PFSK-1 (cell line): ENCODE data around the gene MDFIC.

Experiments
- FOXP2 ChIP-seq: optimal IDR thresholded peaks from 2 replicates; pipeline ENCODE3; 2011; ENCODE audit warnings: borderline replicate concordance, control low read depth, inconsistent platforms; ENCODE audit not compliant: insufficient read depth; ENCODE audit errors: extremely low read length, extremely low read depth
- POLR2AphosphoS5 ChIP-seq: IDR thresholded peaks from 2 replicates; pipeline ENCODE4 v1.6.1; 2012; ENCODE audit warnings: low read depth, mild to moderate bottlenecking, control low read depth, low read length, moderate library complexity
- REST ChIP-seq, 2 experiments: IDR thresholded peaks; 2 replicates each; pipeline versions ENCODE4 v1.6.1 to v1.8.0; 2011 to 2012; ENCODE audit warnings: low read depth in 2 of 2, low read length in 2 of 2, control low read depth in 1 of 2, inconsistent platforms in 1 of 2, mild to moderate bottlenecking in 1 of 2, moderate library complexity in 1 of 2; ENCODE audit not compliant: insufficient read depth in 1 of 2
- SIN3A ChIP-seq: IDR thresholded peaks from 2 replicates; pipeline ENCODE4 v1.6.1; 2012; ENCODE audit warnings: mild to moderate bottlenecking, low read length, moderate library complexity, borderline replicate concordance; ENCODE audit not compliant: insufficient read depth
- TAF1 ChIP-seq: IDR thresholded peaks from 2 replicates; pipeline ENCODE4 v1.6.1; 2012; ENCODE audit warnings: low read length, control low read depth, borderline replicate concordance; ENCODE audit not compliant: insufficient read depth

The MDFIC gene

GRCh38 chr7:114979803-114980507 lies 58.1 kb downstream of the MDFIC start:
- TF ChIP-seq POLR2AphosphoS5 (no peak), FOXP2 (no peak), TAF1 (no peak), REST (IDR thresholded peaks at IDR 0.05; ENCODE audit: insufficient read depth in 1 of 2, low read depth in 2 of 2, low read length in 2 of 2) (no peak), SIN3A (no peak)

GRCh38 chr7:114981323-114981722 lies 59.4 kb downstream of the MDFIC start:
- TF ChIP-seq FOXP2 (no peak), REST (IDR thresholded peaks at IDR 0.05; ENCODE audit: insufficient read depth in 1 of 2, low read depth in 2 of 2, low read length in 2 of 2) (no peak), POLR2AphosphoS5 (no peak), TAF1 (no peak), SIN3A (no peak)

GRCh38 chr7:114985116-114985715 lies 63.3 kb downstream of the MDFIC start:
- TF ChIP-seq SIN3A (no peak), FOXP2 (no peak), POLR2AphosphoS5 (no peak)

- TF ChIP-seq POLR2AphosphoS5 (no peak), FOXP2 (no peak), SIN3A (no peak), REST (IDR thresholded peaks at IDR 0.05; ENCODE audit: insufficient read depth in 1 of 2, low read depth in 2 of 2, low read length in 2 of 2) (no peak), TAF1 (no peak)
Observed at GRCh38 chr7:114986190-114987180, 64.6 kb downstream of the MDFIC start.

- TF ChIP-seq FOXP2, result no peak
- TF ChIP-seq SIN3A, result no peak
- no peak for TF ChIP-seq REST (IDR thresholded peaks at IDR 0.05; ENCODE audit: insufficient read depth in 1 of 2, low read depth in 2 of 2, low read length in 2 of 2)
- TF ChIP-seq TAF1, result no peak
- no peak for TF ChIP-seq POLR2AphosphoS5
Observed at GRCh38 chr7:114988026-114988425, 66.1 kb downstream of the MDFIC start.
